Small intestine (tissue), 7 donors: ENCODE data around the gene ITPR1. TPM values are rescaled to one million over a fixed set of nuclear protein-coding genes. Genes with fewer than 3 reads are reported as not detected.
A peak's percentile ranks its signal among the peaks of the same experiment; 100 is the strongest.

Experiments
- DNase-seq, 2 donors: peaks; one replicate each; pipeline versions ENCODE4 v3.0.0 to v3.0.0-alpha.2; 2013
- FAIRE-seq: peaks from 2 replicates; lab custom pipeline; 2012; peaks lifted over from hg19 to GRCh38; lab: Jason Lieb, UNC
- H3K27ac ChIP-seq, 3 donors: one replicate each; pipeline ENCODE4 v1.5.1; 2013; ENCODE audit warnings: low read length in 2 of 3, mild to moderate bottlenecking in 2 of 3, control low read depth in 1 of 3, inconsistent platforms in 1 of 3, low read depth in 1 of 3, moderate library complexity in 1 of 3
- H3K27me3 ChIP-seq, 3 donors: one replicate each; pipeline ENCODE4 v1.6.1; 2013; ENCODE audit warnings: low read length in 3 of 3, inconsistent platforms in 1 of 3; ENCODE audit not compliant: control insufficient read depth in 3 of 3, insufficient read depth in 3 of 3
- H3K36me3 ChIP-seq, 3 donors: one replicate each; pipeline ENCODE4 v1.6.1; 2013; ENCODE audit warnings: low read length in 3 of 3, inconsistent platforms in 1 of 3, low read depth in 1 of 3, mild to moderate bottlenecking in 1 of 3, moderate library complexity in 1 of 3; ENCODE audit not compliant: control insufficient read depth in 3 of 3, insufficient read depth in 2 of 3
- H3K4me1 ChIP-seq, 3 donors: one replicate each; pipeline ENCODE4 v1.6.1; 2013; ENCODE audit warnings: low read length in 2 of 3, inconsistent platforms in 1 of 3, low read depth in 1 of 3, mild to moderate bottlenecking in 1 of 3, moderate library complexity in 1 of 3; ENCODE audit not compliant: control insufficient read depth in 3 of 3, insufficient read depth in 2 of 3
- H3K4me3 ChIP-seq, 3 donors: one replicate each; pipeline ENCODE4 v1.5.1; 2013; ENCODE audit warnings: low read length in 3 of 3, control low read depth in 1 of 3, inconsistent platforms in 1 of 3, low read depth in 1 of 3, mild to moderate bottlenecking in 1 of 3, moderate library complexity in 1 of 3
- H3K9me3 ChIP-seq, 2 donors: one replicate each; pipeline ENCODE4 v1.6.1; 2013; ENCODE audit warnings: low read depth in 1 of 2, low read length in 1 of 2; ENCODE audit not compliant: control insufficient read depth in 2 of 2, insufficient read depth in 1 of 2
- WGBS, 3 donors: extraction: QIAGEN DNeasy Blood & Tissue Kit; methylation state at CpG; one replicate each; pipeline ENCODE4 v1.1.7; 2013; 5-methylcytosine and 5-hydroxymethylcytosine counted together
- polyA plus RNA-seq, 4 donors: library from polyadenylated mRNA; stranded (reverse) in 3 of 4; unstranded in 1 of 4; fragments of 200-250 nt in 3 of 4; fragments of 120-200 nt in 1 of 4; gene quantifications; one replicate each; pipeline versions ENCODE4 v1.2.1 to v1.2.3, GENCODE V29; 2013
- donor health status: healthy with polysubstance abuse.
- donor health status: control.
- donor health status: control.
- donor health status: Bipolar disorder and iron deficiency.
- donor health status: healthy.

Gene ITPR1
- polyA plus RNA-seq, 4 donors, result 0.89 to 13.8 (median 5.1) TPM

- no peak for DNase-seq
- Histone ChIP-seq H3K27me3 (no peaks in the 10 kb centered on the region), H3K36me3 (peaks cover 0 to 11% (median 0%) of the 10 kb centered on the region in 3 donors), H3K4me3 (no peak overlapping the region), H3K27ac (peak overlapping the region in 1 of 3 donors; percentile 32), H3K9me3 (peaks cover 0 to 6% of the 10 kb centered on the region in 2 donors), H3K4me1 (peaks cover 7 to 35% (median 18%) of the 10 kb centered on the region in 3 donors)
- FAIRE-seq, result no peak
- 92 to 98% (median 93%) methylated on average over 6 of the region's 6 CpGs for WGBS, 3 donors
Measured at GRCh38 chr3:4822568-4822967, 329.4 kb downstream of the ITPR1 start.

- WGBS, 3 donors, result 86 to 100% (median 91%) methylated on average over 1 of the region's 1 CpG
- Histone ChIP-seq H3K4me3 (no peak overlapping the region), H3K36me3 (peaks cover 0 to 8% (median 0%) of the 10 kb centered on the region in 3 donors), H3K27ac (no peak overlapping the region), H3K4me1 (peaks cover 7 to 36% (median 21%) of the 10 kb centered on the region in 3 donors), H3K27me3 (no peaks in the 10 kb centered on the region), H3K9me3 (no peaks in the 10 kb centered on the region)
- no peak for DNase-seq
- no peak for FAIRE-seq
Measured at GRCh38 chr3:4823385-4823784, 330.2 kb downstream of the ITPR1 start.

GRCh38 chr3:4823986-4824925, 331.1 kb downstream of the ITPR1 start:
- FAIRE-seq (no peak), DNase-seq (no peak)
- H3K27me3 ChIP-seq, result no peaks in the 10 kb centered on the region
- peak overlapping the region in 2 of 3 donors; percentile 74 to 97 for H3K27ac ChIP-seq
- H3K4me1 ChIP-seq, result peaks cover 7 to 36% (median 27%) of the 10 kb centered on the region in 3 donors
- H3K9me3 ChIP-seq, result no peaks in the 10 kb centered on the region
- H3K4me3 ChIP-seq, result no peak overlapping the region
- WGBS, 3 donors, result 88 to 95% (median 94%) methylated on average over 26 of the region's 26 CpGs
- H3K36me3 ChIP-seq, result peaks cover 0 to 8% (median 0%) of the 10 kb centered on the region in 3 donors

GRCh38 chr3:4824926-4825325, 331.8 kb downstream of the ITPR1 start:
- no peaks in the 10 kb centered on the region for H3K27me3 ChIP-seq
- H3K4me3 ChIP-seq, result no peak overlapping the region
- H3K9me3 ChIP-seq, result no peaks in the 10 kb centered on the region
- H3K27ac ChIP-seq, result peak overlapping the region; percentile 74 to 97 (median 97)
- WGBS, 3 donors, result 6 to 20% (median 19%) methylated on average over 3 of the region's 3 CpGs
- H3K4me1 ChIP-seq, result peaks cover 7 to 36% (median 27%) of the 10 kb centered on the region in 3 donors
- H3K36me3 ChIP-seq, result peaks cover 0 to 8% (median 0%) of the 10 kb centered on the region in 3 donors
- DNase-seq (peak; percentile 64 to 83), FAIRE-seq (no peak)

GRCh38 chr3:4825436-4826236, 332.5 kb downstream of the ITPR1 start:
- 15 to 34% (median 30%) methylated on average over 12 of the region's 12 CpGs for WGBS, 3 donors
- Histone ChIP-seq H3K36me3 (peaks cover 0 to 7% (median 0%) of the 10 kb centered on the region in 3 donors), H3K4me3 (no peak overlapping the region), H3K9me3 (no peaks in the 10 kb centered on the region), H3K4me1 (peaks cover 7 to 36% (median 27%) of the 10 kb centered on the region in 3 donors), H3K27me3 (no peaks in the 10 kb centered on the region), H3K27ac (peak overlapping the region; percentile 74 to 97 (median 97))
- FAIRE-seq (no peak), DNase-seq (peak; percentile 67 to 91)

GRCh38 chr3:4826237-4827100, 333.3 kb downstream of the ITPR1 start:
- peak overlapping the region; percentile 74 to 97 (median 97) for H3K27ac ChIP-seq
- no peaks in the 10 kb centered on the region for H3K9me3 ChIP-seq
- H3K27me3 ChIP-seq, result no peaks in the 10 kb centered on the region
- H3K36me3 ChIP-seq, result peaks cover 0 to 6% (median 0%) of the 10 kb centered on the region in 3 donors
- no peak overlapping the region for H3K4me3 ChIP-seq
- peaks cover 7 to 36% (median 27%) of the 10 kb centered on the region in 3 donors for H3K4me1 ChIP-seq
- DNase-seq (peak; percentile 72 to 96), FAIRE-seq (no peak)
- 24 to 47% (median 36%) methylated on average over 20 of the region's 20 CpGs for WGBS, 3 donors

- DNase-seq (no peak), FAIRE-seq (no peak)
- Histone ChIP-seq H3K9me3 (no peaks in the 10 kb centered on the region), H3K4me3 (no peak overlapping the region), H3K27ac (peak overlapping the region in 2 of 3 donors; percentile 53 to 77), H3K36me3 (peaks cover 0 to 6% (median 0%) of the 10 kb centered on the region in 3 donors), H3K27me3 (no peaks in the 10 kb centered on the region), H3K4me1 (peaks cover 7 to 36% (median 32%) of the 10 kb centered on the region in 3 donors)
- 62 to 70% (median 69%) methylated on average over 8 of the region's 8 CpGs for WGBS, 3 donors
Measured at GRCh38 chr3:4827767-4828166, 334.6 kb downstream of the ITPR1 start.
